HepG2 (cell line): ENCODE results near the gene TGFB2.

Experiments used
- HDAC6 ChIP-seq: fragments of 200-600 bp; sonication (generic); IDR thresholded peaks from 2 replicates; pipeline ENCODE4 v1.7.0; 2017; ENCODE audit warnings: mild to moderate bottlenecking, antibody characterized with exemption, low read length, low read depth
- NFE2L1 ChIP-seq: sonication (generic); formaldehyde crosslinking; IDR thresholded peaks from 2 replicates; pipeline ENCODE4 v1.4.0; 2020; ENCODE audit warnings: missing genetic modification reagents, mild to moderate bottlenecking, borderline replicate concordance
- NR1H2 ChIP-seq: sonication (generic); formaldehyde crosslinking; IDR thresholded peaks from 2 replicates; pipeline ENCODE4 v1.8.1; 2022; ENCODE audit warnings: low read depth, missing genetic modification reagents, borderline replicate concordance
- POLR2AphosphoS5 ChIP-seq: IDR thresholded peaks from 2 replicates; pipeline ENCODE4 v1.6.1; 2012; ENCODE audit warnings: low read depth, low read length
- TF ChIP-seq, protein P1 (sequence below): sonication (generic); formaldehyde crosslinking; IDR thresholded peaks from 2 replicates; pipeline ENCODE4 v1.5.0; 2020; ENCODE audit warnings: mild to moderate bottlenecking, missing genetic modification reagents, moderate library complexity

DNA sequence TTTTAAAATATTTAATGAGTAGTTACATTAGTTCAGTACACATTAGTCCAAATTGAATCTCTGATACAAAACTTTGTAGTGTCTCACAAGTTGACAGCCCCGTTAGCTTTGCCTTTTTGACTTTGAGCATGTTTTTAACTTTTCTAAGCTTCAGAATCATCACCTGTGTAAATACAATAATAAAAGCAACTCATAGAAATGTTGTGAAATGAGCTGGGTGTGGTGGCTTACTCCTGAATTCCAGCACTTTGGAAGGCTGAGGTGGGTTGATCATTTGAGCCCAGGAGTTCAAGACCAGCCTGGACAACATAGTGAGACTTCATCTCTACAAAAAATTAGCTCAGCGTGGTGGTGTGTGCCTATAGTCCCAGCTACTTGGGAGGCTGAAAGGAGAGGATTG lies 49.0 kb upstream of the TGFB2 start:
- TF ChIP-seq HDAC6 (no peak), POLR2AphosphoS5 (no peak), NR1H2 (CRISPR knock-in tag) (no peak), NFE2L1 (CRISPR knock-in tag) (no peak)
- TF ChIP-seq, protein P1, sequence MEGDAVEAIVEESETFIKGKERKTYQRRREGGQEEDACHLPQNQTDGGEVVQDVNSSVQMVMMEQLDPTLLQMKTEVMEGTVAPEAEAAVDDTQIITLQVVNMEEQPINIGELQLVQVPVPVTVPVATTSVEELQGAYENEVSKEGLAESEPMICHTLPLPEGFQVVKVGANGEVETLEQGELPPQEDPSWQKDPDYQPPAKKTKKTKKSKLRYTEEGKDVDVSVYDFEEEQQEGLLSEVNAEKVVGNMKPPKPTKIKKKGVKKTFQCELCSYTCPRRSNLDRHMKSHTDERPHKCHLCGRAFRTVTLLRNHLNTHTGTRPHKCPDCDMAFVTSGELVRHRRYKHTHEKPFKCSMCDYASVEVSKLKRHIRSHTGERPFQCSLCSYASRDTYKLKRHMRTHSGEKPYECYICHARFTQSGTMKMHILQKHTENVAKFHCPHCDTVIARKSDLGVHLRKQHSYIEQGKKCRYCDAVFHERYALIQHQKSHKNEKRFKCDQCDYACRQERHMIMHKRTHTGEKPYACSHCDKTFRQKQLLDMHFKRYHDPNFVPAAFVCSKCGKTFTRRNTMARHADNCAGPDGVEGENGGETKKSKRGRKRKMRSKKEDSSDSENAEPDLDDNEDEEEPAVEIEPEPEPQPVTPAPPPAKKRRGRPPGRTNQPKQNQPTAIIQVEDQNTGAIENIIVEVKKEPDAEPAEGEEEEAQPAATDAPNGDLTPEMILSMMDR (CRISPR knock-in tag): no peak
